GM19467 (cell line): ENCODE measurements around the gene SYCE3.
"Not testable (repeated sequence)": the region's sequence is repeated elsewhere in the genome, so short reads cannot be mapped to it uniquely, and the experiment has no call there.

Experiments used
- ATAC-seq: cut with Tn5 transposase; IDR thresholded peaks from one replicate; pipeline ENCODE4 v1.9.1; 2021; ENCODE audit warnings: mild to moderate bottlenecking, moderate library complexity; ENCODE audit not compliant: unreplicated experiment

Gene SYCE3

GRCh38 chr22:50551160-50551752, 11.5 kb downstream of the SYCE3 start:
- no peak for ATAC-seq

- ATAC-seq, result no peak
Observed at GRCh38 chr22:50550395-50550794, 12.3 kb downstream of the SYCE3 start.

GRCh38 chr22:50548921-50549790, 13.6 kb downstream of the SYCE3 start:
- no peak for ATAC-seq

- ATAC-seq, result no peak
Observed at GRCh38 chr22:50548040-50548920, 14.4 kb downstream of the SYCE3 start.

- no peak for ATAC-seq
Observed at GRCh38 chr22:50547263-50547985, 15.3 kb downstream of the SYCE3 start.

- ATAC-seq, result no peak
Observed at GRCh38 chr22:50546326-50547262, 16.1 kb downstream of the SYCE3 start.

- ATAC-seq, result no peak
Observed at GRCh38 chr22:50545522-50546325, 17.0 kb downstream of the SYCE3 start, which contains the start of gene KLHDC7B. TSS of gene KLHDC7B (plus strand) at chr22:50545899. CDS start at chr22:50546244, 345 bp downstream.

GRCh38 chr22:50544746-50545253, 17.9 kb downstream of the SYCE3 start:
- no peak for ATAC-seq

- no peak for ATAC-seq
Observed at GRCh38 chr22:50544078-50544745, 18.5 kb downstream of the SYCE3 start.

GRCh38 chr22:50542416-50542927, 20.2 kb downstream of the SYCE3 start:
- no peak for ATAC-seq

- ATAC-seq, result not testable (repeated sequence)
Observed at GRCh38 chr22:50541667-50542026, 21.1 kb downstream of the SYCE3 start.

GRCh38 chr22:50540381-50540780, 22.3 kb downstream of the SYCE3 start:
- no peak for ATAC-seq

GRCh38 chr22:50537765-50538164, 25.0 kb downstream of the SYCE3 start:
- ATAC-seq, result no peak

GRCh38 chr22:50536226-50536625, 26.5 kb downstream of the SYCE3 start:
- no peak for ATAC-seq

GRCh38 chr22:50535113-50535512, 27.6 kb downstream of the SYCE3 start:
- no peak for ATAC-seq

- ATAC-seq, result not testable (repeated sequence)
Observed at GRCh38 chr22:50533856-50534711, 28.6 kb downstream of the SYCE3 start.
